GM18511 (cell line): ENCODE data around the gene ITGA3.
"Not testable (repeated sequence)": the region's sequence is repeated elsewhere in the genome, so short reads cannot be mapped to it uniquely, and the experiment has no call there.

ENCODE experiments used
- ATAC-seq: cut with Tn5 transposase; IDR thresholded peaks from one replicate; pipeline ENCODE4 v1.9.1; 2021; ENCODE audit warnings: mild to moderate bottlenecking, moderate library complexity; ENCODE audit not compliant: unreplicated experiment

The ITGA3 gene

GRCh38 chr17:50051082-50051576 lies 4.8 kb upstream of the ITGA3 start:
- ATAC-seq: no peak

GRCh38 chr17:50051606-50052005 lies 4.3 kb upstream of the ITGA3 start:
- no peak for ATAC-seq

- ATAC-seq: no peak
Measured at GRCh38 chr17:50052241-50052796, 3.6 kb upstream of the ITGA3 start.

- ATAC-seq: no peak
Measured at GRCh38 chr17:50052822-50053653, 2.9 kb upstream of the ITGA3 start.

- no peak for ATAC-seq
Measured at GRCh38 chr17:50053654-50053960, 2.3 kb upstream of the ITGA3 start.

- no peak for ATAC-seq
Measured at GRCh38 chr17:50055055-50055425, 870 bp upstream of the ITGA3 start.

- ATAC-seq: peak; percentile 74
Measured at GRCh38 chr17:50056217-50056960, 479 bp downstream of the ITGA3 start.

- no peak for ATAC-seq
Measured at GRCh38 chr17:50056961-50057330, 1.0 kb downstream of the ITGA3 start.

- no peak for ATAC-seq
Measured at GRCh38 chr17:50057521-50057991, 1.6 kb downstream of the ITGA3 start.

GRCh38 chr17:50058296-50058953 lies 2.5 kb downstream of the ITGA3 start:
- no peak for ATAC-seq

- no peak for ATAC-seq
Measured at GRCh38 chr17:50059256-50059655, 3.3 kb downstream of the ITGA3 start.

- no peak for ATAC-seq
Measured at GRCh38 chr17:50059759-50060273, 3.9 kb downstream of the ITGA3 start.

- ATAC-seq: no peak
Measured at GRCh38 chr17:50060951-50061712, 5.2 kb downstream of the ITGA3 start.

GRCh38 chr17:50061713-50062045 lies 5.8 kb downstream of the ITGA3 start:
- ATAC-seq: not testable (repeated sequence)

- ATAC-seq: no peak
Measured at GRCh38 chr17:50062293-50063243, 6.7 kb downstream of the ITGA3 start.

- no peak for ATAC-seq
Measured at GRCh38 chr17:50063561-50064252, 7.8 kb downstream of the ITGA3 start.

- no peak for ATAC-seq
Measured at GRCh38 chr17:50064253-50065001, 8.5 kb downstream of the ITGA3 start.

GRCh38 chr17:50065056-50065455 lies 9.1 kb downstream of the ITGA3 start:
- ATAC-seq: no peak
